Uterus (tissue), 4 donors: ENCODE results near the gene ROCK2. TPM values are rescaled to one million over a fixed set of nuclear protein-coding genes. Genes with fewer than 3 reads are reported as not detected.

ENCODE experiments used
- DNase-seq, 2 donors: peaks; one replicate each; pipeline ENCODE4 v3.0.0-alpha.2; 2019 to 2020
- H3K27ac ChIP-seq, 2 donors: fragments of 200-600 bp; sonication (generic); 1 replicate in 1 of 2; 2 replicates in 1 of 2; pipeline ENCODE4 v1.5.1; 2016 to 2018
- H3K27me3 ChIP-seq, 2 donors: fragments of 200-600 bp; sonication (generic); one replicate each; pipeline ENCODE4 v1.5.1; 2018 to 2019; ENCODE audit warnings: control low read depth in 1 of 2
- H3K36me3 ChIP-seq, 2 donors: fragments of 200-600 bp; sonication (generic); one replicate each; pipeline ENCODE4 v1.5.1; 2019; ENCODE audit warnings: control low read depth in 1 of 2
- H3K4me1 ChIP-seq, 2 donors: fragments of 200-600 bp; sonication (generic); one replicate each; pipeline ENCODE4 v1.5.1; 2018 to 2019; ENCODE audit warnings: control low read depth in 1 of 2
- H3K4me3 ChIP-seq, 2 donors: fragments of 200-600 bp; sonication (generic); 1 replicate in 1 of 2; 2 replicates in 1 of 2; pipeline ENCODE4 v1.5.1; 2018 to 2019; ENCODE audit warnings: mild to moderate bottlenecking in 1 of 2
- H3K9me3 ChIP-seq, 2 donors: fragments of 200-600 bp; sonication (generic); one replicate each; pipeline ENCODE4 v1.5.1; 2019; ENCODE audit warnings: control low read depth in 1 of 2
- CTCF ChIP-seq, 4 experiments: fragments of 200-600 bp in 2 of 4; fragments of 450-650 bp in 2 of 4; sonication (generic) in 2 of 4; IDR thresholded peaks; one replicate each; pipeline ENCODE4 v1.5.1; 2016 to 2019; ENCODE audit warnings: antibody characterized with exemption in 4 of 4, mild to moderate bottlenecking in 2 of 4, moderate library complexity in 1 of 4
- POLR2A ChIP-seq, 2 donors: fragments of 450-650 bp; IDR thresholded peaks; one replicate each; pipeline ENCODE4 v1.6.1; 2016; ENCODE audit warnings: antibody characterized with exemption in 2 of 2, mild to moderate bottlenecking in 1 of 2, moderate library complexity in 1 of 2
- intact Hi-C: fragments of 100-400 bp; cut with DNase I; formaldehyde crosslinking; loops from one replicate; pipeline ENCODE4 v1.15.1; 2023; ENCODE audit warnings: low total_unique reads
- total RNA-seq, 4 donors: library from RNA; depleted of rRNA in 3 of 4; stranded (reverse); fragments of >200 nt in 3 of 4; gene quantifications; one replicate each; pipeline versions ENCODE4 v1.1.0 to v1.2.4, GENCODE V29; 2014 to 2023
- donor health status: DM: yes; HTN: yes; CAD: no.

ROCK2 gene
- total RNA-seq, 4 donors from 2014 or later = 78.5 to 143 (median 122) TPM

GRCh38 chr2:11311543-11311942 is 32.9 kb downstream of the ROCK2 start:
- H3K4me3 ChIP-seq = no peak overlapping the region
- H3K36me3 ChIP-seq = no peaks in the 10 kb centered on the region
- H3K9me3 ChIP-seq = no peaks in the 10 kb centered on the region
- no peaks in the 10 kb centered on the region for H3K4me1 ChIP-seq
- DNase-seq = no peak
- intact Hi-C loops = no loop called here
- no peaks in the 10 kb centered on the region for H3K27me3 ChIP-seq
- TF ChIP-seq CTCF (IDR thresholded peaks at IDR 0.05) (no peak), POLR2A (IDR thresholded peaks at IDR 0.05) (no peak)
- no peak overlapping the region for H3K27ac ChIP-seq

- no peaks in the 10 kb centered on the region for H3K9me3 ChIP-seq
- no peak overlapping the region for H3K27ac ChIP-seq
- TF ChIP-seq CTCF (IDR thresholded peaks at IDR 0.05) (no peak), POLR2A (IDR thresholded peaks at IDR 0.05) (no peak)
- no peaks in the 10 kb centered on the region for H3K4me1 ChIP-seq
- no peaks in the 10 kb centered on the region for H3K36me3 ChIP-seq
- no peaks in the 10 kb centered on the region for H3K27me3 ChIP-seq
- intact Hi-C loops = no loop called here
- no peak overlapping the region for H3K4me3 ChIP-seq
- DNase-seq = no peak
Observed at GRCh38 chr2:11310212-11310611, 34.2 kb downstream of the ROCK2 start.

DNA sequence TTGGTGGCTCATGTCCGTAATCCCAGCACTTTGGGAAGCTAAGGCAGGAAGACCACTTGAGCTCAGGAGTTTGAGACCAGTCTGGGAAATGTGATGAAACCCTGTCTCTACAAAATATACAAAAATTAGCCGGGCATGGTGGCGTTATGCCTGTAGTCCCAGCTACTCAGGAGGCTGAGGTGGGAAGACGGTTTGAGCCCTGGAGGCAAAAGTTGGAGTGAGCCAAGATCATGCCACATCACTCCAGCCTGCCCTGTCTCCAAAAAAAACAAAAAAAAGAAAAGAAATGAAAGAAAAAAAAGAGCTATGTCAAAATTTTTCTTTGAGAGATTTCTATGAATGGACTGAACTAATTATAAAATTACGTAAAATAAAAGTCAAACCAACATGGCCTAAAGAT is 34.7 kb downstream of the ROCK2 start:
- Histone ChIP-seq H3K9me3 (no peaks in the 10 kb centered on the region), H3K4me3 (no peak overlapping the region), H3K27ac (no peak overlapping the region), H3K27me3 (no peaks in the 10 kb centered on the region), H3K36me3 (no peaks in the 10 kb centered on the region), H3K4me1 (no peaks in the 10 kb centered on the region)
- no peak for TF ChIP-seq POLR2A (IDR thresholded peaks at IDR 0.05)
- no peak for DNase-seq
- intact Hi-C loops = no loop called here

DNA sequence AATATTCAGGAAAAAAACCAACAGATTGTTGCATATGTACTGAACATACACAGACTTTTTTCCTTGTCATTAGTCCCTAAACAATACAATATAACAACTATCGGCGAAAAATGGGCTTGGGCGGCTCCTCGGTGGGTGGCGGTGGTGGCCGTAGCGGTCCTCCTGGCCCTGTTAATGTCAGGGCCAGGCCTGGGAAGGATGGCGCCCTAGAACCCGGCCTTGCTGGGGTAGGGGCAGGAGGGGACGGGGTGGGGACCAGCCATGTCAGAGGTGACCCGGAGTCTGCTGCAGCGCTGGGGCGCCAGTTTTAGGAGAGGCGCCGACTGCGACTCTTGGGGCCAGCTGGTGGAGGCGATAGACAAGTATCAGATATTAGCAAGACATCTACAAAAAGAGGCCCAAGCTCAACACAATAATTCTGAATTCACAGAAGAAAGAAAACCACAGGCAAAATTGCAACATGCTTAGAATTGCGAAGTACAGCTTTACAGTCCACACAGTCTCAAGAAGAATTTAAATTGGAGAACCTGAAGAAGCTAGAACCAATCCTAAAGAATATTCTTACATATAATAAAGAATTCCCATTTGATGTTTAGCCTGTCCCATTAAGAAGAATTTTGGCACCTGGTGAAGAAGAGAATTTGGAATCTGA is 36.5 kb downstream of the ROCK2 start:
- Histone ChIP-seq H3K4me1 (peaks cover 0 to 6% of the 10 kb centered on the region in 2 donors), H3K36me3 (no peaks in the 10 kb centered on the region), H3K27me3 (no peaks in the 10 kb centered on the region), H3K27ac (no peak overlapping the region), H3K9me3 (no peaks in the 10 kb centered on the region), H3K4me3 (no peak overlapping the region)
- no peak for DNase-seq
- intact Hi-C loops = no loop called here
- no peak for TF ChIP-seq POLR2A (IDR thresholded peaks at IDR 0.05)
- no peak for TF ChIP-seq CTCF (IDR thresholded peaks at IDR 0.05)

DNA sequence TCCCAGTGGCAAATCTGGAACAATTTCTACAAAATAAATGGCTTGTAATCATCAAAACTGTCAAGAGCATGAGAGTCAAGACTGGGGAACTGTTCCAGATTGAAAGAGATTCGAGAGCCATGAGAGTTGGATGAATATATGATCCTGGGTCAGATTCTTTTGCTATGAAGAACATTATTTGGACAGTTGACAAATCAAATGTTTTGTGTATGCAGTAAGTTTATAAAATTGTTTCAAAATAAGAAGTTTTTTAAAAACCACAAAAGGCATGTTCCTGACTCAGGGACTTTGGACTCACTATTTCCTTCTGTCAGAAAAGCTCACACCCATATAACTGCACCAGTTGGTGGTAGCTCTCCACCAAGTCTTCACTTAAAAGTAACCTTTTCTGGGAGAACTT is 38.5 kb downstream of the ROCK2 start:
- H3K27ac ChIP-seq = peak overlapping the region in 1 of 2 donors; percentile 12
- H3K9me3 ChIP-seq = no peaks in the 10 kb centered on the region
- TF ChIP-seq CTCF (IDR thresholded peaks at IDR 0.05) (no peak), POLR2A (IDR thresholded peaks at IDR 0.05) (no peak)
- H3K4me3 ChIP-seq = no peak overlapping the region
- no peaks in the 10 kb centered on the region for H3K36me3 ChIP-seq
- H3K27me3 ChIP-seq = no peaks in the 10 kb centered on the region
- H3K4me1 ChIP-seq = peaks cover 0 to 6% of the 10 kb centered on the region in 2 donors
- intact Hi-C loops = no loop called here
- no peak for DNase-seq

DNA sequence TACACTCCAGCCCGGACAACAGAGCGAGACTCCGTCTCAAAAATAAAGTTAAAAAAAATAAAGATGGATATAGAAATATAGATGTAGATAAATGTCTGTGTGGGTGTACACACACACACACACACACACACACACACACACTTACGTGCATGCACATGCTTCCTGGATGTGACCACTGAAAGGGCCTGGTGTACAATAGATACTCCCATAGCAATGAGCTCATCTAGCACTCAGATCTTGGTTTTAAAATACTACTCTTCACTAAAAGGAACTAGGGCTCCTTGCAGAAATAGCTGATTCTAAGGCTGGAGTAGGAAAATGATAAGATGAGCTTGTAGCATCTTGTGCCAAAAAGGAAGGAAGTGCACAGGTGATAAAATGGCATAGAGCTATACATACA is 39.1 kb downstream of the ROCK2 start:
- H3K4me1 ChIP-seq = peaks cover 0 to 6% of the 10 kb centered on the region in 2 donors

More for the DNA sequence above, 39.1 kb downstream of the ROCK2 start:
- TF ChIP-seq POLR2A (IDR thresholded peaks at IDR 0.05) (no peak), CTCF (IDR thresholded peaks at IDR 0.05) (no peak)
- DNase-seq = no peak
- Histone ChIP-seq H3K27ac (peak overlapping the region in 1 of 2 donors; percentile 6), H3K27me3 (no peaks in the 10 kb centered on the region), H3K36me3 (no peaks in the 10 kb centered on the region), H3K4me3 (no peak overlapping the region), H3K9me3 (no peaks in the 10 kb centered on the region)
- intact Hi-C loops = no loop called here
